GM12801 (cell line): ENCODE measurements around the gene PHYKPL.

Experiments
- TF ChIP-seq, protein P1 (sequence below): IDR thresholded peaks from one replicate; pipeline ENCODE4 v1.5.1; 2011; ENCODE audit warnings: control low read depth; ENCODE audit not compliant: insufficient read length; ENCODE audit errors: extremely low read depth

Gene PHYKPL

GRCh38 chr5:178216088-178216534, 16.5 kb downstream of the PHYKPL start:
- TF ChIP-seq, protein P1, sequence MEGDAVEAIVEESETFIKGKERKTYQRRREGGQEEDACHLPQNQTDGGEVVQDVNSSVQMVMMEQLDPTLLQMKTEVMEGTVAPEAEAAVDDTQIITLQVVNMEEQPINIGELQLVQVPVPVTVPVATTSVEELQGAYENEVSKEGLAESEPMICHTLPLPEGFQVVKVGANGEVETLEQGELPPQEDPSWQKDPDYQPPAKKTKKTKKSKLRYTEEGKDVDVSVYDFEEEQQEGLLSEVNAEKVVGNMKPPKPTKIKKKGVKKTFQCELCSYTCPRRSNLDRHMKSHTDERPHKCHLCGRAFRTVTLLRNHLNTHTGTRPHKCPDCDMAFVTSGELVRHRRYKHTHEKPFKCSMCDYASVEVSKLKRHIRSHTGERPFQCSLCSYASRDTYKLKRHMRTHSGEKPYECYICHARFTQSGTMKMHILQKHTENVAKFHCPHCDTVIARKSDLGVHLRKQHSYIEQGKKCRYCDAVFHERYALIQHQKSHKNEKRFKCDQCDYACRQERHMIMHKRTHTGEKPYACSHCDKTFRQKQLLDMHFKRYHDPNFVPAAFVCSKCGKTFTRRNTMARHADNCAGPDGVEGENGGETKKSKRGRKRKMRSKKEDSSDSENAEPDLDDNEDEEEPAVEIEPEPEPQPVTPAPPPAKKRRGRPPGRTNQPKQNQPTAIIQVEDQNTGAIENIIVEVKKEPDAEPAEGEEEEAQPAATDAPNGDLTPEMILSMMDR = no peak

- TF ChIP-seq, protein P1 = no peak
Measured at GRCh38 chr5:178215280-178216002, 17.2 kb downstream of the PHYKPL start.

GRCh38 chr5:178214160-178214803, 18.3 kb downstream of the PHYKPL start:
- TF ChIP-seq, protein P1 = no peak

- TF ChIP-seq, protein P1 = no peak
Measured at GRCh38 chr5:178213748-178214151, 18.9 kb downstream of the PHYKPL start.

GRCh38 chr5:178213003-178213461, 19.6 kb downstream of the PHYKPL start:
- TF ChIP-seq, protein P1 = no peak

- TF ChIP-seq, protein P1 = no peak
Measured at GRCh38 chr5:178212241-178213002, 20.2 kb downstream of the PHYKPL start.
